Measurements from ENCODE around the gene MYBPC1. TPM values are rescaled to one million over a fixed set of nuclear protein-coding genes. Genes with fewer than 3 reads are reported as not detected.

The MYBPC1 gene
- total RNA-seq, 2 donors from 2014 or later = 171 to 302 TPM

- intact Hi-C loops (cut with DNase I) = no loop called here
These were observed 96.8 kb downstream of the MYBPC1 start for GRCh38 chr12:101691503-101692096.

GRCh38 chr12:101694297-101694848 is 99.6 kb downstream of the MYBPC1 start:
- Histone ChIP-seq H3K27ac (no peak overlapping the region), H3K36me3 (no peaks in the 10 kb centered on the region), H3K27me3 (replicated peaks; ENCODE audit: insufficient read depth) (no peaks in the 10 kb centered on the region), H3K9me3 (no peaks in the 10 kb centered on the region), H3K4me1 (replicated peaks) (no peaks in the 10 kb centered on the region), H3K4me3 (no peak overlapping the region)
- 87% methylated on average over 2 of the region's 2 CpGs for WGBS
- TF ChIP-seq POLR2A (IDR thresholded peaks at IDR 0.05) = no peak
- no peak for TF ChIP-seq CTCF (IDR thresholded peaks at IDR 0.05)
- no peak for TF ChIP-seq POLR2AphosphoS5 (IDR thresholded peaks at IDR 0.05)
- intact Hi-C loops (cut with DNase I) = no loop called here
- no peak for DNase-seq (ENCODE audit: low spot score)

More at GRCh38 chr12:101691503-101692096, 96.8 kb downstream of the MYBPC1 start:
- WGBS = 97% methylated on average over 1 of the region's 1 CpG
- Histone ChIP-seq H3K27me3 (replicated peaks; ENCODE audit: insufficient read depth) (no peaks in the 10 kb centered on the region), H3K27ac (no peak overlapping the region), H3K4me1 (replicated peaks) (no peaks in the 10 kb centered on the region), H3K4me3 (no peak overlapping the region), H3K9me3 (no peaks in the 10 kb centered on the region), H3K36me3 (no peaks in the 10 kb centered on the region)
- DNase-seq (ENCODE audit: low spot score) = no peak
- TF ChIP-seq CTCF (IDR thresholded peaks at IDR 0.05) = no peak
- TF ChIP-seq POLR2A (IDR thresholded peaks at IDR 0.05) = no peak
- TF ChIP-seq POLR2AphosphoS5 (IDR thresholded peaks at IDR 0.05) = no peak

DNA sequence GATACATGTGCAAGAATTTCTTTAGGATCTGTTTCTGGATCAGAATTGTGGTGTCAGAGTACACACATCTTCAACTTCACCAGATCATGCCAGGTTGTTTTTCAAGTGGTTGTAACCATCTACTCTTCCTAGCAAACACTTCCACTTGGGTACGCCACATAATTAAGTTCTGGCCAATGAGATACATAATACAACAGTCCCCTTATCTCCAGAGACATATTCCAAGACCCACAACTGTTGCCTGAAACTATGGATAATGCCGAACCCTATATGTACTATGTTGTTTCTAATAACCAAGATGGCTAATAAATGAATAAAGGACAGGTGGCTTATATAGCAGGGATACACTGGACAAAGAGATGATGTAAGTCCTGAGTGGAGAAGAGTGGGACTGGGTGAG is 100.2 kb downstream of the MYBPC1 start:
- Histone ChIP-seq H3K4me3 (no peak overlapping the region), H3K4me1 (replicated peaks) (no peaks in the 10 kb centered on the region), H3K27ac (no peak overlapping the region), H3K36me3 (no peaks in the 10 kb centered on the region), H3K27me3 (replicated peaks; ENCODE audit: insufficient read depth) (no peaks in the 10 kb centered on the region), H3K9me3 (no peaks in the 10 kb centered on the region)
- no peak for DNase-seq (ENCODE audit: low spot score)
- WGBS = 95% methylated on average over 2 of the region's 2 CpGs
- no peak for TF ChIP-seq POLR2AphosphoS5 (IDR thresholded peaks at IDR 0.05)
- TF ChIP-seq POLR2A (IDR thresholded peaks at IDR 0.05) = no peak
- TF ChIP-seq CTCF (IDR thresholded peaks at IDR 0.05) = no peak
- intact Hi-C loops (cut with DNase I) = loop anchor here (5.0 kb wide), 2 partner anchors 78 to 288 kb away; partner anchors contain the start of gene ARL1

GRCh38 chr12:101695706-101696105 is 100.9 kb downstream of the MYBPC1 start:
- no peak for DNase-seq (ENCODE audit: low spot score)
- no peaks in the 10 kb centered on the region for H3K9me3 ChIP-seq
- no peak for TF ChIP-seq CTCF (IDR thresholded peaks at IDR 0.05)
- TF ChIP-seq POLR2AphosphoS5 (IDR thresholded peaks at IDR 0.05) = no peak
- TF ChIP-seq POLR2A (IDR thresholded peaks at IDR 0.05) = no peak
- H3K4me1 ChIP-seq (replicated peaks) = no peaks in the 10 kb centered on the region
- no peaks in the 10 kb centered on the region for H3K27me3 ChIP-seq (replicated peaks; ENCODE audit: insufficient read depth)
- H3K4me3 ChIP-seq = no peak overlapping the region
- 86% methylated on average over 1 of the region's 1 CpG for WGBS
- intact Hi-C loops (cut with DNase I) = loop anchor here (5.0 kb wide), 2 partner anchors 78 to 288 kb away; partner anchors contain the start of gene ARL1
- peak overlapping the region in 1 of 2 donors; percentile 7 for H3K27ac ChIP-seq
- no peaks in the 10 kb centered on the region for H3K36me3 ChIP-seq

All from prostate gland (tissue), 2 donors.